Heart right ventricle (tissue), 16 donors: ENCODE data around the gene PTPRN2. TPM values are rescaled to one million over a fixed set of nuclear protein-coding genes. Genes with fewer than 3 reads are reported as not detected.

Source experiments
- ATAC-seq, 8 donors: fragments of 200-7000 bp; cut with Tn5 transposase; one replicate each; pipeline ENCODE4 v1.9.1; 2020; ENCODE audit warnings: mild to moderate bottlenecking in 8 of 8, moderate library complexity in 8 of 8, moderate number of reproducible peaks in 1 of 8
- DNase-seq, 2 donors: peaks; one replicate each; pipeline ENCODE4 v3.0.0-alpha.2; 2020
- H3K27ac ChIP-seq, 10 donors: fragments of 200-600 bp; sonication (generic) in 2 of 10; one replicate each; pipeline versions ENCODE4 v1.5.0 to v1.8.0; 2020 to 2022; ENCODE audit warnings: mild to moderate bottlenecking in 3 of 10
- H3K27me3 ChIP-seq, 7 donors: fragments of 200-600 bp; one replicate each; pipeline ENCODE4 v1.8.0; 2021 to 2022; ENCODE audit warnings: mild to moderate bottlenecking in 2 of 7
- H3K36me3 ChIP-seq, 9 donors: fragments of 200-600 bp; sonication (generic) in 1 of 9; one replicate each; pipeline versions ENCODE4 v1.5.0 to v1.8.0; 2020 to 2022; ENCODE audit warnings: mild to moderate bottlenecking in 2 of 9
- H3K4me1 ChIP-seq, 9 donors: fragments of 200-600 bp; sonication (generic) in 1 of 9; one replicate each; pipeline versions ENCODE4 v1.5.0 to v1.8.0; 2020 to 2022; ENCODE audit warnings: mild to moderate bottlenecking in 4 of 9
- H3K4me3 ChIP-seq, 10 donors: fragments of 200-600 bp; sonication (generic) in 2 of 10; one replicate each; pipeline versions ENCODE4 v1.5.0 to v1.8.0; 2020 to 2022; ENCODE audit warnings: mild to moderate bottlenecking in 7 of 10, moderate library complexity in 2 of 10
- H3K9me3 ChIP-seq, 11 donors: fragments of 200-600 bp in 10 of 11; sonication (generic) in 2 of 11; one replicate each; pipeline versions ENCODE4 v1.5.0 to v1.8.0; 2013 to 2022; ENCODE audit warnings: mild to moderate bottlenecking in 2 of 11, control low read depth in 1 of 11, moderate library complexity in 1 of 11
- CTCF ChIP-seq, 9 donors: fragments of 200-600 bp; sonication (generic) in 2 of 9; IDR thresholded peaks; one replicate each; pipeline versions ENCODE4 v1.5.0 to v1.8.0; 2021 to 2022; ENCODE audit warnings: antibody characterized with exemption in 9 of 9, mild to moderate bottlenecking in 5 of 9, moderate library complexity in 1 of 9
- WGBS, 2 donors: extraction: QIAGEN DNeasy Blood & Tissue Kit; methylation state at CpG; one replicate each; pipeline ENCODE4 v1.1.7; 2013; ENCODE audit warnings: inconsistent platforms in 1 of 2; 5-methylcytosine and 5-hydroxymethylcytosine counted together
- intact Hi-C, 10 donors: fragments of 100-400 bp; cut with DNase I; formaldehyde crosslinking; loops; one replicate each; pipeline versions ENCODE4 v1.11.1 to v1.14.2; 2022
- polyA plus RNA-seq, 2 donors: library from polyadenylated mRNA; stranded (reverse); fragments of 200-250 nt; gene quantifications; one replicate each; pipeline ENCODE4 v1.2.3, GENCODE V29; 2013
- total RNA-seq, 10 donors: library from RNA; stranded (reverse); fragmentation: NEBNext Ultra II Directional in 3 of 10; extraction: Animal tissue kit (Norgen Biotek cat#: 25700) in 3 of 10; gene quantifications; one replicate each; pipeline versions ENCODE4 v1.2.1 to v1.2.4, GENCODE V29; 2021 to 2023
- donor health status: Arrhythmogenic right ventricular cardiomyopathy.
- donor health status: ischemic (EF 13 %, LVEDD 7.1; RV severe dilation, severe dysfunction).
- donor health status: healthy with polysubstance abuse.
- donor health status: DM: no; HTN: yes; CAD: no.
- donor health status: DM: no; HTN: no; CAD: no.
- donor health status: ischemic (EF 25% LVEDD 6.9; RV normal size, moderate dysfunction).
- donor health status: ischemic (EF 25% LVEDD 5.7; RV mildly dilated, moderate dysfunction).
- donor health status: healthy.
- donor health status: DM: yes; HTN: yes; CAD: no.
- donor health status: Ischemic cardiomyopathy.
- donor health status: ischemic (EF 35%, LVEDD 5.7; RV mildly dilated, moderate dysfunction).
- donor health status: nonischemic (EF 11% LVEDD 7.7; RV severe dilation, severe dysfunction).
- donor health status: DM: yes; HTN: yes; CAD: no.
- donor health status: PGD.
- donor health status: ischemic (EF 29% LVEDD 5.4; RV normal size, mild dysfunction).
- donor health status: nonischemic (EF 23%, LVEDD 6.1; RV moderate dilation, normal function).

The PTPRN2 gene
- total and polyA plus RNA-seq, 12 donors: 0.82 to 1.8 (median 1.3) TPM

- TF ChIP-seq CTCF (IDR thresholded peaks at IDR 0.05): no peak
- 86 to 90% methylated on average over 18 to 20 of the region's 20 CpGs for WGBS, 2 donors
- H3K27me3 ChIP-seq: no peaks in the 10 kb centered on the region
- ATAC-seq (peak in 1 of 8 donors; percentile 32), DNase-seq (no peak)
- peaks cover 0 to 11% (median 0%) of the 10 kb centered on the region in 9 donors for H3K36me3 ChIP-seq
- no peak overlapping the region for H3K27ac ChIP-seq
- no peaks in the 10 kb centered on the region for H3K9me3 ChIP-seq
- H3K4me1 ChIP-seq: no peaks in the 10 kb centered on the region
- H3K4me3 ChIP-seq: no peak overlapping the region
- intact Hi-C loops: loop anchor here in 1 of 10 donors (10.0 kb wide), 1 partner anchor 305 kb away; no protein-coding TSS in a partner anchor
Observed at GRCh38 chr7:157559596-157560257, 1027.9 kb downstream of the PTPRN2 start.

- no peak for TF ChIP-seq CTCF (IDR thresholded peaks at IDR 0.05)
- peaks cover 0 to 11% (median 0%) of the 10 kb centered on the region in 9 donors for H3K36me3 ChIP-seq
- WGBS, 2 donors: 81 to 86% methylated on average over 27 of the region's 27 CpGs
- H3K4me1 ChIP-seq: no peaks in the 10 kb centered on the region
- DNase-seq (no peak), ATAC-seq (peak in 2 of 8 donors; percentile 8 to 19)
- no peaks in the 10 kb centered on the region for H3K27me3 ChIP-seq
- H3K4me3 ChIP-seq: no peak overlapping the region
- no peaks in the 10 kb centered on the region for H3K9me3 ChIP-seq
- intact Hi-C loops: loop anchor here in 1 of 10 donors (10.0 kb wide), 1 partner anchor 304 kb away; no protein-coding TSS in a partner anchor
- H3K27ac ChIP-seq: no peak overlapping the region
Observed at GRCh38 chr7:157558875-157559595, 1028.6 kb downstream of the PTPRN2 start.

- Histone ChIP-seq H3K27me3 (no peaks in the 10 kb centered on the region), H3K36me3 (peaks cover 0 to 11% (median 0%) of the 10 kb centered on the region in 9 donors), H3K27ac (no peak overlapping the region), H3K4me3 (no peak overlapping the region), H3K9me3 (no peaks in the 10 kb centered on the region), H3K4me1 (no peaks in the 10 kb centered on the region)
- intact Hi-C loops: loop anchor here in 1 of 10 donors (10.0 kb wide), 1 partner anchor 304 kb away; no protein-coding TSS in a partner anchor
- ATAC-seq (no peak), DNase-seq (no peak)
- 74 to 79% methylated on average over 9 of the region's 9 CpGs for WGBS, 2 donors
- TF ChIP-seq CTCF (IDR thresholded peaks at IDR 0.05): no peak
Observed at GRCh38 chr7:157558516-157558874, 1029.1 kb downstream of the PTPRN2 start.

GRCh38 chr7:157558061-157558460 is 1029.6 kb downstream of the PTPRN2 start:
- TF ChIP-seq CTCF (IDR thresholded peaks at IDR 0.05): no peak
- H3K27me3 ChIP-seq: no peaks in the 10 kb centered on the region
- H3K27ac ChIP-seq: no peak overlapping the region
- H3K36me3 ChIP-seq: peaks cover 0 to 13% (median 0%) of the 10 kb centered on the region in 9 donors
- no peak overlapping the region for H3K4me3 ChIP-seq
- H3K9me3 ChIP-seq: no peaks in the 10 kb centered on the region
- DNase-seq (no peak), ATAC-seq (no peak)
- intact Hi-C loops: loop anchor here in 1 of 10 donors (10.0 kb wide), 1 partner anchor 303 kb away; no protein-coding TSS in a partner anchor
- WGBS, 2 donors: 93 to 95% methylated on average over 17 of the region's 17 CpGs
- H3K4me1 ChIP-seq: no peaks in the 10 kb centered on the region
